Stimulated activated CD8-positive, alpha-beta memory T cell treated with anti-CD3 and anti-CD28 coated beads, Interleukin-15, amount 100 ng/mL, for 48 hours (primary cell): ENCODE results near the gene ITGB5.
A peak's percentile ranks its signal among the peaks of the same experiment; 100 is the strongest.
"Not testable (repeated sequence)": the region's sequence is repeated elsewhere in the genome, so short reads cannot be mapped to it uniquely, and the experiment has no call there.

Experiments used
- DNase-seq, 2 donors: peaks; one replicate each; pipeline ENCODE4 v3.0.0-alpha.2; 2020; ENCODE audit warnings: low read depth in 2 of 2

The ITGB5 gene

GRCh38 chr3:124837730-124838186, 49.4 kb downstream of the ITGB5 start:
- DNase-seq = no peak

GRCh38 chr3:124837065-124837464, 50.1 kb downstream of the ITGB5 start:
- no peak for DNase-seq

GRCh38 chr3:124836448-124836847, 50.7 kb downstream of the ITGB5 start:
- DNase-seq = no peak

- peak; percentile 23 to 25 for DNase-seq
Observed at GRCh38 chr3:124834723-124835718, 52.1 kb downstream of the ITGB5 start.

- DNase-seq = no peak
Observed at GRCh38 chr3:124833710-124834332, 53.3 kb downstream of the ITGB5 start.

- no peak for DNase-seq
Observed at GRCh38 chr3:124832782-124833709, 54.1 kb downstream of the ITGB5 start.

GRCh38 chr3:124831628-124832199, 55.5 kb downstream of the ITGB5 start:
- DNase-seq = no peak

- DNase-seq = no peak
Observed at GRCh38 chr3:124829819-124830554, 57.2 kb downstream of the ITGB5 start.

GRCh38 chr3:124829178-124829818, 57.9 kb downstream of the ITGB5 start:
- no peak for DNase-seq

- not testable (repeated sequence) for DNase-seq
Observed at GRCh38 chr3:124827476-124828206, 59.5 kb downstream of the ITGB5 start.

GRCh38 chr3:124826703-124827102, 60.5 kb downstream of the ITGB5 start:
- DNase-seq = no peak

- DNase-seq = no peak
Observed at GRCh38 chr3:124824286-124824915, 62.8 kb downstream of the ITGB5 start.

- no peak for DNase-seq
Observed at GRCh38 chr3:124823648-124824047, 63.5 kb downstream of the ITGB5 start.

- DNase-seq = no peak
Observed at GRCh38 chr3:124823206-124823605, 64.0 kb downstream of the ITGB5 start.

- no peak for DNase-seq
Observed at GRCh38 chr3:124821356-124821755, 65.8 kb downstream of the ITGB5 start.

GRCh38 chr3:124818398-124819091, 68.6 kb downstream of the ITGB5 start:
- no peak for DNase-seq

GRCh38 chr3:124817079-124817478, 70.1 kb downstream of the ITGB5 start:
- DNase-seq = no peak

GRCh38 chr3:124816206-124816605, 71.0 kb downstream of the ITGB5 start:
- no peak for DNase-seq
